ENCODE data around the gene SNTG2. TPM values are rescaled to one million over a fixed set of nuclear protein-coding genes. Genes with fewer than 3 reads are reported as not detected.
A peak's percentile ranks its signal among the peaks of the same experiment; 100 is the strongest.

Gene SNTG2
- total RNA-seq, 1 experiment from 2014 or later: not detected

DNA sequence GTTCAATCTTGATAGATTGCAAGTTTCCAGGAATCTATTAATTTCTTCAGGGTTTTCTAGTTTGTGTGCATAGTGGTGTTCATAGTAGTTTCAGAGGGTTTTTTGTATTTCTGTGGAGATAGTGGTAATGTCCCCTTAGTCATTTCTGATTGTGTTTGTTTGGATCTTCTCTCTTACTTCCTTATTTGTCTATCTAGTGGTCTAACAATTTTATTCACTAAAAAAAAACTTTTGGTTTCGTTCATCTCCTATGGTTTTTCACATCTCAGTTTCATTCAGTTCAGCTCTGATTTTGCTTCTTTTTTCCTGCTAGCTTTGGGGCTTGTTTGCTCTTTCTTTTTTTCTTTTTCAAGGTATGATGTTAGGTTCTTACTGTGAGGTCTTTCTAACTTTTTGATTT lies 94.5 kb downstream of the SNTG2 start:
- Mint-ChIP-seq H3K4me3 (ENCODE audit: unreplicated experiment) (no peak overlapping the region), H3K27me3 (ENCODE audit: insufficient read depth, unreplicated experiment) (peaks cover 3% of the 10 kb centered on the region), H3K27ac (ENCODE audit: unreplicated experiment) (no peak overlapping the region), H3K9me3 (ENCODE audit: unreplicated experiment) (peaks cover 22% of the 10 kb centered on the region), H3K36me3 (ENCODE audit: insufficient read depth, unreplicated experiment) (no peaks in the 10 kb centered on the region), H3K4me1 (ENCODE audit: low read depth, unreplicated experiment) (no peaks in the 10 kb centered on the region)
- Histone ChIP-seq H3K9me3 (no peaks in the 10 kb centered on the region), H3K4me3 (ENCODE audit: low read depth, low read length) (no peak overlapping the region), H3K36me3 (ENCODE audit: control insufficient read depth, insufficient read depth, low read length) (no peaks in the 10 kb centered on the region), H3K27me3 (replicated peaks; ENCODE audit: control insufficient read depth, insufficient read depth, low read length) (no peaks in the 10 kb centered on the region), H3K4me1 (no peaks in the 10 kb centered on the region)
- BruUV-seq (replicated peaks): no TSS peak
- intact Hi-C loops (cut with micrococcal nuclease; ENCODE audit: unreplicated experiment): no loop called here
- TF ChIP-seq, protein P1, sequence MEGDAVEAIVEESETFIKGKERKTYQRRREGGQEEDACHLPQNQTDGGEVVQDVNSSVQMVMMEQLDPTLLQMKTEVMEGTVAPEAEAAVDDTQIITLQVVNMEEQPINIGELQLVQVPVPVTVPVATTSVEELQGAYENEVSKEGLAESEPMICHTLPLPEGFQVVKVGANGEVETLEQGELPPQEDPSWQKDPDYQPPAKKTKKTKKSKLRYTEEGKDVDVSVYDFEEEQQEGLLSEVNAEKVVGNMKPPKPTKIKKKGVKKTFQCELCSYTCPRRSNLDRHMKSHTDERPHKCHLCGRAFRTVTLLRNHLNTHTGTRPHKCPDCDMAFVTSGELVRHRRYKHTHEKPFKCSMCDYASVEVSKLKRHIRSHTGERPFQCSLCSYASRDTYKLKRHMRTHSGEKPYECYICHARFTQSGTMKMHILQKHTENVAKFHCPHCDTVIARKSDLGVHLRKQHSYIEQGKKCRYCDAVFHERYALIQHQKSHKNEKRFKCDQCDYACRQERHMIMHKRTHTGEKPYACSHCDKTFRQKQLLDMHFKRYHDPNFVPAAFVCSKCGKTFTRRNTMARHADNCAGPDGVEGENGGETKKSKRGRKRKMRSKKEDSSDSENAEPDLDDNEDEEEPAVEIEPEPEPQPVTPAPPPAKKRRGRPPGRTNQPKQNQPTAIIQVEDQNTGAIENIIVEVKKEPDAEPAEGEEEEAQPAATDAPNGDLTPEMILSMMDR (IDR thresholded peaks at IDR 0.05; ENCODE audit: insufficient read depth in 1 of 2, low read depth in 1 of 2, low read length in 1 of 2, severe bottlenecking in 1 of 2, unreplicated experiment in 1 of 2): no peak
- no peak for DNase-seq
- ChIA-PET POLR2A (no interaction called here), CTCF (no interaction called here)

DNA sequence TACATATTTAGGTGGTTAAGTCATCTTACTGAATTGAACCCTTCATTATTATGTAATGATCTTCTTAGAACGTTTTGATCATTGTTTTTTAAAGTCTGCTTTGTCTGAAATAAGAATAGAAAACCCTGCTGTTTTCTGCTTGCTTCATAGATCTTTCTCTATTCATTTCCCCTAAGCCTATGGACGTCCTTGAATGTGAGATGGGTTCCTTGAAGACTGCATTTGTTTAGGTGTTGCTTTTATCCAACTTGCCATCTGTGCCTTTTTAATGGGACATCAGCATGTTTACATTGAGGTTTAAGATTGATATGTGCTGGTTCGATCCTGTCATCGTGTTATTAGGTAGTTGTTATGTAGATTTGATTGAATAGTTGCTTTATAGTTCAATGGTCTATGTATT lies 95.4 kb downstream of the SNTG2 start:
- Histone ChIP-seq H3K9me3 (no peaks in the 10 kb centered on the region), H3K36me3 (ENCODE audit: control insufficient read depth, insufficient read depth, low read length) (no peaks in the 10 kb centered on the region), H3K27me3 (replicated peaks; ENCODE audit: control insufficient read depth, insufficient read depth, low read length) (no peaks in the 10 kb centered on the region), H3K4me3 (ENCODE audit: low read depth, low read length) (no peak overlapping the region), H3K4me1 (no peaks in the 10 kb centered on the region)
- no TSS peak for BruUV-seq (replicated peaks)
- Mint-ChIP-seq H3K4me1 (ENCODE audit: low read depth, unreplicated experiment) (no peaks in the 10 kb centered on the region), H3K36me3 (ENCODE audit: insufficient read depth, unreplicated experiment) (no peaks in the 10 kb centered on the region), H3K27me3 (ENCODE audit: insufficient read depth, unreplicated experiment) (peaks cover 3% of the 10 kb centered on the region), H3K9me3 (ENCODE audit: unreplicated experiment) (peaks cover 22% of the 10 kb centered on the region), H3K4me3 (ENCODE audit: unreplicated experiment) (no peak overlapping the region), H3K27ac (ENCODE audit: unreplicated experiment) (no peak overlapping the region)
- TF ChIP-seq, protein P1 (IDR thresholded peaks at IDR 0.05; ENCODE audit: insufficient read depth in 1 of 2, low read depth in 1 of 2, low read length in 1 of 2, severe bottlenecking in 1 of 2, unreplicated experiment in 1 of 2): no peak
- ChIA-PET CTCF (no interaction called here), POLR2A (no interaction called here)
- DNase-seq: no peak
- intact Hi-C loops (cut with micrococcal nuclease; ENCODE audit: unreplicated experiment): no loop called here

DNA sequence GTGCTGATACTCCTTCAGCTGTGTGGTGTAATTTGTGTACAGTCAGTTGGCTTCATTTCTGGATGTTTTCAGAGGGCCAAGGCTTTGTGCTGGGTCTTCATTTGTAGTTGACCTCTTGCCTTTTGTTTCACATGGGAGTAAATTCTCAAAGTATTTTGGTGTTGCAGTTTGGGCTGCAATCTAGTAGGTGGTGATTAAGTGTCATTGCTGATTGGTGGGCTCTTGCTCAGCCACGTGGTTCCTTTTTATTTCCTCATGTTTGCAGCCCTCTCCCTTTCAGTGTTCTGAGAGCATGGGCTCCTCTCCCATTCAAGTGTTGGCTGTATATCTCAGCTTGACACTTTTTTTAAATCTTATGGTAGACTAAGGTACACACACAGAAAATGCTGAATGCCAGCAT lies 96.8 kb downstream of the SNTG2 start:
- Mint-ChIP-seq H3K36me3 (ENCODE audit: insufficient read depth, unreplicated experiment) (no peaks in the 10 kb centered on the region), H3K4me1 (ENCODE audit: low read depth, unreplicated experiment) (no peaks in the 10 kb centered on the region), H3K27ac (ENCODE audit: unreplicated experiment) (no peak overlapping the region), H3K9me3 (ENCODE audit: unreplicated experiment) (peaks cover 22% of the 10 kb centered on the region), H3K4me3 (ENCODE audit: unreplicated experiment) (no peak overlapping the region), H3K27me3 (ENCODE audit: insufficient read depth, unreplicated experiment) (peaks cover 4% of the 10 kb centered on the region)
- Histone ChIP-seq H3K27me3 (replicated peaks; ENCODE audit: control insufficient read depth, insufficient read depth, low read length) (no peaks in the 10 kb centered on the region), H3K36me3 (ENCODE audit: control insufficient read depth, insufficient read depth, low read length) (no peaks in the 10 kb centered on the region), H3K9me3 (no peaks in the 10 kb centered on the region), H3K4me3 (ENCODE audit: low read depth, low read length) (no peak overlapping the region), H3K4me1 (no peaks in the 10 kb centered on the region)
- no peak for DNase-seq
- BruUV-seq (replicated peaks): no TSS peak
- POLR2A ChIA-PET: no interaction called here
- intact Hi-C loops (cut with micrococcal nuclease; ENCODE audit: unreplicated experiment): no loop called here
- TF ChIP-seq, protein P1 (IDR thresholded peaks at IDR 0.05; ENCODE audit: insufficient read depth in 1 of 2, low read depth in 1 of 2, low read length in 1 of 2, severe bottlenecking in 1 of 2, unreplicated experiment in 1 of 2): peak in 1 of 2 experiments; percentile 5
- CTCF ChIA-PET: no interaction called here
